ENCODE results near the gene CCDC92. TPM values are rescaled to one million over a fixed set of nuclear protein-coding genes. Genes with fewer than 3 reads are reported as not detected.

The CCDC92 gene
- total RNA-seq, 3 donors from 2014 or later = 17.7 to 47.2 (median 25.6) TPM

DNA sequence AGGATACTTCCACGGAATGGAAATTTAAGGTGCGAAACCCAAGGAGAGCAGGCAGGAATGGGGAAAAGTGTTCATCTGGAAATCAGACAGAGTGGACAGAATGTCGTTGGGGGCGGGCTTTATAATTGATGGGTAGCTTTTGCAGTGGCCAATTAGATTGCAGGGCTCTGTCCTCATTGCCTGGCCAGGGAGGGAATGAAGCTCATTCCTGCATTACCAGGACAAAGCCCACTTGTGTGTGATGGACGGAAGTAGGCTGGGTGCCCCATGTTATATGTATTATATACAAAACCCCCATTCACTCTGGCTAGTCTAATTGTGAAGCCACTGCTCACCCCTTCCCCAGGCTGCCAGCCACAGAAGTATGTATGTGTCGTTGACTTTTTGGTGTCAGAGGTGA lies 23.9 kb upstream of the CCDC92 start:
- DNase-seq (no peak), ATAC-seq (no peak)
- intact Hi-C loops (cut with DNase I, micrococcal nuclease) = no loop called here
- Histone ChIP-seq H3K4me3 (no peak overlapping the region), H3K9me3 (no peaks in the 10 kb centered on the region), H3K36me3 (ENCODE audit: low read depth) (no peaks in the 10 kb centered on the region), H3K4me1 (ENCODE audit: low read depth) (peaks cover 10% of the 10 kb centered on the region)
- TF ChIP-seq, protein P1, sequence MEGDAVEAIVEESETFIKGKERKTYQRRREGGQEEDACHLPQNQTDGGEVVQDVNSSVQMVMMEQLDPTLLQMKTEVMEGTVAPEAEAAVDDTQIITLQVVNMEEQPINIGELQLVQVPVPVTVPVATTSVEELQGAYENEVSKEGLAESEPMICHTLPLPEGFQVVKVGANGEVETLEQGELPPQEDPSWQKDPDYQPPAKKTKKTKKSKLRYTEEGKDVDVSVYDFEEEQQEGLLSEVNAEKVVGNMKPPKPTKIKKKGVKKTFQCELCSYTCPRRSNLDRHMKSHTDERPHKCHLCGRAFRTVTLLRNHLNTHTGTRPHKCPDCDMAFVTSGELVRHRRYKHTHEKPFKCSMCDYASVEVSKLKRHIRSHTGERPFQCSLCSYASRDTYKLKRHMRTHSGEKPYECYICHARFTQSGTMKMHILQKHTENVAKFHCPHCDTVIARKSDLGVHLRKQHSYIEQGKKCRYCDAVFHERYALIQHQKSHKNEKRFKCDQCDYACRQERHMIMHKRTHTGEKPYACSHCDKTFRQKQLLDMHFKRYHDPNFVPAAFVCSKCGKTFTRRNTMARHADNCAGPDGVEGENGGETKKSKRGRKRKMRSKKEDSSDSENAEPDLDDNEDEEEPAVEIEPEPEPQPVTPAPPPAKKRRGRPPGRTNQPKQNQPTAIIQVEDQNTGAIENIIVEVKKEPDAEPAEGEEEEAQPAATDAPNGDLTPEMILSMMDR (IDR thresholded peaks at IDR 0.05) = no peak

DNA sequence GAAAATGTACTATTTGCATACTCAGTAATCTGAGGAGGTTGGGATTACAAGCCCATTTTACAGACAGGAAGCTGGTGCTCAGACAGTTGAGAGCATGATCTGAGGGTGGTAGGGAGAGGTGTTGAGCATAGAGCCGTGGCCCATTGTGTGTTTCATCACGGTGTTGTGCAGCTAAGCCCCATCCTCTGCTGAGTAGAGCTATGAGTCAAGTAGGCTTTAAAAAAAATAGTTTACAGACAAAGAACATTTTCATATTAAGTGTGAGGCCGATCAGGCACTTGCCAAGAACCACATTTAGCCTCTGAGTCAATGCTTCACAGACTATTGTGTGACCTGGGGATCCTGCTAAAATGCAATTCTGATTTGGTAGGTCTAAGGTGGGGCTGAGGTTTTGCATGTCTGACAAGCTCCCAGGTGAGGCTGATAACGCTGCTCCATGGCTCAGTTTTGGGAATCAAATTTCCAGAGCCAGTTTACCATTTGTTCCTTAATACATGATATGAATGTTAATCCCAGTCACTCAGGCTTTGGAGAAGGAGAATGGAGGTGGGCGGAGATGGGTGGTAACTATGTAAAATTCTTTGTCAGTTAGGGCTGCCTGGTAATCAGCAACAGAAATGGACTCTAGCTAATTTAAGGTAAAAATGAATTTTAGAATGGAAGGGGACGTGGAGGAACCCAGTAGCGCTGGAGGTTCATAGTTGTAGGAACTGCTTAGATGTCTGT lies 22.6 kb upstream of the CCDC92 start:
- intact Hi-C loops (cut with DNase I, micrococcal nuclease) = no loop called here
- no peak for ATAC-seq
- DNase-seq = no peak
- Histone ChIP-seq H3K4me1 (ENCODE audit: low read depth) (peaks cover 23% of the 10 kb centered on the region), H3K9me3 (no peaks in the 10 kb centered on the region), H3K4me3 (no peak overlapping the region), H3K36me3 (ENCODE audit: low read depth) (no peaks in the 10 kb centered on the region)
- TF ChIP-seq, protein P1 (IDR thresholded peaks at IDR 0.05) = no peak

DNA sequence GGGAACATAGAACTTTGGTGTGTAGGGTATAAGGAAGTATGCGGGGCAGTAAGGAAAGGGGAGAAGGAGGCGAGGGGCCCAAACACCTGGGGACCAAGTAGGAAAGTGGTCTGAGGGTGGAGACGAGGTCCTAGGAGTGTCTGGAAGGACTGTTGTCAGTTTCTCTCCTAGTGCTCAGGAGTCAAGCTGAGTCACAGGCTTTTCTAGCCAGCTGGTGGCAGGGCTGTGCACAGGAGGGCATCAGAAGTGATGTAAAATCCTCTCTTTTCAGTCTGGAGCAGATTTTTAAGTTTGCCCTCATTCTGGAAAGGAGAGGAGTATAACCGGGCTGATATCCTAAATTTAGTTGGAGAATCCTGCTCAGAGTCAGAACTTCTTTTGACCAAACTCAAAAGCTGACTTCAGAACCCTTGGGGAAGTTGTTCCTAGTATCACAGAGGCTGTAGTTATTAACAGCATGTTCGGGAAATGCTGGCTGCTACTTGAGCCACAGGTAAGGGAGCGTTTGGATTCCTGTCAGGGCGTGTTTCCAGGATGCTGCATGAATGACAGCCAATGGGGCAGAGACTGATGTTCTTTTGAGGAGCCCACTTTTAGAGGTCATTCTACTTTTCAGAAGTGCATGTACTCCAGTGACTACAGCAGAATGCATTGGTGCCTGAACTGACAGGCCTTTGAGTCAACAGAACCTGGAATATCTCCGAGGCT lies 19.6 kb upstream of the CCDC92 start:
- no peak overlapping the region for H3K4me3 ChIP-seq
- H3K9me3 ChIP-seq = no peaks in the 10 kb centered on the region
- ATAC-seq (no peak), DNase-seq (no peak)
- peaks cover 24% of the 10 kb centered on the region for H3K4me1 ChIP-seq (ENCODE audit: low read depth)
- intact Hi-C loops (cut with DNase I, micrococcal nuclease) = no loop called here
- no peaks in the 10 kb centered on the region for H3K36me3 ChIP-seq (ENCODE audit: low read depth)
- TF ChIP-seq, protein P1 (IDR thresholded peaks at IDR 0.05) = no peak

DNA sequence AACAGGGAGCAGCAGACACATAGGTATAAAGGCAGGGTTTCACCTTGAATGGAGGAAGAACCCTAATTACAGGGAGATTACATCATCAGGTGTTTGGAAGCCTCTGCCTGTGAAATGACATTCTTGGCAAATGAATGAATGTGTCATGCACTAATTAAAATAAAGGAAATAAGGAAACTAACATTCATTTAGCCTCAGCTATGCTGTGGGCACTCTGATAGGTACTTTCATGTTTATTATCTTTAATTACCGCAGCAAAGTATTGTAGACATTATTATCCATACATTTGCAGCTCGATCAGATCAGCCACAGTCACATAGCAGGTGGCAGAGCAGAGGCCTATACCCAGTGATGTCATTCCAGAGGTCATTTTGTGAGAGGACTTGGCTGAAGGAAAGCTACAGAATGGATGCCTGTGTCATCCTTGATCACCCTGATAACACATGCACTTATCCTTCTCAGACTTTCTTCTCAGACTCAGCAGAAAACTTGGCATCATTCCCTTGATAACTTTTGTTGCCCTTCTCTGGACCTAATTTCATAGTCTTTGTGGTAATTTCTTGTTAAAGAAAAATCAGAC lies 18.8 kb upstream of the CCDC92 start:
- DNase-seq = no peak
- TF ChIP-seq, protein P1 (IDR thresholded peaks at IDR 0.05) = no peak
- intact Hi-C loops (cut with DNase I, micrococcal nuclease) = no loop called here
- H3K4me3 ChIP-seq = no peak overlapping the region
- H3K36me3 ChIP-seq (ENCODE audit: low read depth) = no peaks in the 10 kb centered on the region
- peak; percentile 84 for ATAC-seq
- H3K4me1 ChIP-seq (ENCODE audit: low read depth) = peaks cover 24% of the 10 kb centered on the region
- no peaks in the 10 kb centered on the region for H3K9me3 ChIP-seq

DNA sequence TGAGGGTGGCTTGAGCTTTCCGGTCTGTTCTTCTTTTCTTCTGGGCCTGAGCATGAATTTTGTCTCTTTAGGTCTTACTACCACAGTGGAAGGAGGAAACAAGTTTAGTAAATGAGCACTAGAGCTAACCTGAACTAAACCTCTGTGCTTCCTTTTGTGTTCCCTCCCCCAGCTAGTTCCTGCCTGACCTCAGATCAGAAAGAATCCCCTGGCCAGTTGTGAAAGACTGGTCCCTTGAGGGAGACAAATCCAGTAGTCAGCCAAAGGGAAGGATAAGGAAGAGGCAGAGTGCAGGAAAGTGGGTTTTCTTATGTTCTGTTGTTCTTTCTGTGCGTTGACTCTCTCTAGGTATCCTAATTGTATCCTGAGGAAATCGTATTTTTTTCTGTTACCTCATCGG lies 17.9 kb upstream of the CCDC92 start:
- no peaks in the 10 kb centered on the region for H3K36me3 ChIP-seq (ENCODE audit: low read depth)
- H3K9me3 ChIP-seq = no peaks in the 10 kb centered on the region
- TF ChIP-seq, protein P1 (IDR thresholded peaks at IDR 0.05) = no peak
- intact Hi-C loops (cut with DNase I, micrococcal nuclease) = no loop called here
- DNase-seq (no peak), ATAC-seq (peak; percentile 52)
- H3K4me1 ChIP-seq (ENCODE audit: low read depth) = peaks cover 24% of the 10 kb centered on the region
- no peak overlapping the region for H3K4me3 ChIP-seq
